ENCODE results near the gene TSPAN9.

Gene TSPAN9

GRCh38 chr12:3101309-3102024, 24.3 kb downstream of the TSPAN9 start:
- TF ChIP-seq, protein P1, sequence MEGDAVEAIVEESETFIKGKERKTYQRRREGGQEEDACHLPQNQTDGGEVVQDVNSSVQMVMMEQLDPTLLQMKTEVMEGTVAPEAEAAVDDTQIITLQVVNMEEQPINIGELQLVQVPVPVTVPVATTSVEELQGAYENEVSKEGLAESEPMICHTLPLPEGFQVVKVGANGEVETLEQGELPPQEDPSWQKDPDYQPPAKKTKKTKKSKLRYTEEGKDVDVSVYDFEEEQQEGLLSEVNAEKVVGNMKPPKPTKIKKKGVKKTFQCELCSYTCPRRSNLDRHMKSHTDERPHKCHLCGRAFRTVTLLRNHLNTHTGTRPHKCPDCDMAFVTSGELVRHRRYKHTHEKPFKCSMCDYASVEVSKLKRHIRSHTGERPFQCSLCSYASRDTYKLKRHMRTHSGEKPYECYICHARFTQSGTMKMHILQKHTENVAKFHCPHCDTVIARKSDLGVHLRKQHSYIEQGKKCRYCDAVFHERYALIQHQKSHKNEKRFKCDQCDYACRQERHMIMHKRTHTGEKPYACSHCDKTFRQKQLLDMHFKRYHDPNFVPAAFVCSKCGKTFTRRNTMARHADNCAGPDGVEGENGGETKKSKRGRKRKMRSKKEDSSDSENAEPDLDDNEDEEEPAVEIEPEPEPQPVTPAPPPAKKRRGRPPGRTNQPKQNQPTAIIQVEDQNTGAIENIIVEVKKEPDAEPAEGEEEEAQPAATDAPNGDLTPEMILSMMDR (IDR thresholded peaks at IDR 0.05; ENCODE audit: low read depth, low read length) = no peak
- TF ChIP-seq POLR2A (IDR thresholded peaks at IDR 0.05; ENCODE audit: extremely low read depth, insufficient read length) = no peak
- TF ChIP-seq, protein P2, sequence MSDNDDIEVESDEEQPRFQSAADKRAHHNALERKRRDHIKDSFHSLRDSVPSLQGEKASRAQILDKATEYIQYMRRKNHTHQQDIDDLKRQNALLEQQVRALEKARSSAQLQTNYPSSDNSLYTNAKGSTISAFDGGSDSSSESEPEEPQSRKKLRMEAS (IDR thresholded peaks at IDR 0.05; ENCODE audit: low read depth, low read length) = no peak
- no peak for TF ChIP-seq MYC (IDR thresholded peaks at IDR 0.05; ENCODE audit: low read depth, low read length)

DNA sequence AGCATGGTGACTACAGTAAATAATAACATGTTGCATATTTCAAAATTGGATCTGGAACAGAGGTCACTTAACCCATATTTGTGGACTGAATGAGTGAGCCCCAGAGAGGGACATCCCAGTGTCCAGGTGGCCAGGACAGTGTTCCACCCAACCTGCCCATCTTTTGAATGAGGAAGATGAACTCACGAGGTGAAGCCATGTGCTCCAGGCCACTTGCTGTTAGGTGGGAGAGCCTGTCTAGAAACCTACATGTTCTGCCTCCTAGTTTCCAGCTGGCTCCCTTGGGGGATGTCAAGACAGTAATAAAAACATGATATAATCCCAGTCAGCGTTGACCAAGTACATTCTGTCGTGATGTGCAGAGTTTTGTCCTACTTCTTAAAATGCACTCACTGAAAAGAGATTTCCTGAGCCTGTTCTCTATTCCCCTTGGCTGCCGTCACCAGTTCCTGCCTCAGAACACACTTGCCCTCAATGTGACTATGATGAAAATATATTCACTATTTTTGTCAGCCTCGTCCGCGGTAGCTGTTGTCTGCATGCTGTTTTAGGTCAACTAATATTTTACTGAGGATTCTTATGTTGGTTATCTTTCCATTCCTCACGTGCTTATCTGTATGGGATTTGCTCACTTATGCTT, 25.7 kb downstream of the TSPAN9 start:
- TF ChIP-seq MYC (IDR thresholded peaks at IDR 0.05; ENCODE audit: low read depth, low read length) = no peak
- H3K4me3 ChIP-seq (ENCODE audit: low read depth, low read length) = no peak overlapping the region
- DNase-seq (ENCODE audit: low read depth) = no peak

More at GRCh38 chr12:3101309-3102024, 24.3 kb downstream of the TSPAN9 start:
- no peak for DNase-seq (ENCODE audit: low read depth)
- H3K4me3 ChIP-seq (ENCODE audit: low read depth, low read length) = no peak overlapping the region

DNA sequence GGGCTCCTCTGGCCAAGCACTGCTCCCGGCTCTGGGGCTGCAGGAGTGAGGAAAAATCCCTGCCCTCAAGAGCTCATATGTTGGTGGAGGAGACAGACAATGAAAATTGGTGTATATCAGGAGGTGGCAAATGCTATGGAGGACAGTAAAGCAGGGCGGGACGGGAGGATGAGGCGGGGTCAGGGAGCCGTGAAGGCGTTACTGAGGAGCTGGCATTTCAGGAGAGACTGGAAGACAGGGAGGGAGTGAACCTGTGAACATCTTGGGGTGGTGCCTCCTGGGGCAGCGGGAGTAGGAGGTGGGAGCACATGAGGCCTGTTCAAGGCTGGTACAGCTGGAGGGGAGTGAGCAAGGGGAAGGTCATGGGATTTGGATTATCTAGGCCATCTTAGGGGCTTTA, 26.6 kb downstream of the TSPAN9 start:
- no peak for DNase-seq (ENCODE audit: low read depth)
- H3K4me3 ChIP-seq (ENCODE audit: low read depth, low read length) = no peak overlapping the region
- TF ChIP-seq POLR2A (IDR thresholded peaks at IDR 0.05; ENCODE audit: extremely low read depth, insufficient read length) (no peak), MYC (IDR thresholded peaks at IDR 0.05; ENCODE audit: low read depth, low read length) (no peak)
- TF ChIP-seq, protein P1 (IDR thresholded peaks at IDR 0.05; ENCODE audit: low read depth, low read length) = no peak
- TF ChIP-seq, protein P2 (IDR thresholded peaks at IDR 0.05; ENCODE audit: low read depth, low read length) = no peak

- TF ChIP-seq MYC (IDR thresholded peaks at IDR 0.05; ENCODE audit: low read depth, low read length) = no peak
- no peak for TF ChIP-seq POLR2A (IDR thresholded peaks at IDR 0.05; ENCODE audit: extremely low read depth, insufficient read length)
- TF ChIP-seq, protein P1 (IDR thresholded peaks at IDR 0.05; ENCODE audit: low read depth, low read length) = no peak
- TF ChIP-seq, protein P2 (IDR thresholded peaks at IDR 0.05; ENCODE audit: low read depth, low read length) = no peak
- no peak for DNase-seq (ENCODE audit: low read depth)
- no peak overlapping the region for H3K4me3 ChIP-seq (ENCODE audit: low read depth, low read length)
Observed at GRCh38 chr12:3105690-3106479, 28.7 kb downstream of the TSPAN9 start.

DNA sequence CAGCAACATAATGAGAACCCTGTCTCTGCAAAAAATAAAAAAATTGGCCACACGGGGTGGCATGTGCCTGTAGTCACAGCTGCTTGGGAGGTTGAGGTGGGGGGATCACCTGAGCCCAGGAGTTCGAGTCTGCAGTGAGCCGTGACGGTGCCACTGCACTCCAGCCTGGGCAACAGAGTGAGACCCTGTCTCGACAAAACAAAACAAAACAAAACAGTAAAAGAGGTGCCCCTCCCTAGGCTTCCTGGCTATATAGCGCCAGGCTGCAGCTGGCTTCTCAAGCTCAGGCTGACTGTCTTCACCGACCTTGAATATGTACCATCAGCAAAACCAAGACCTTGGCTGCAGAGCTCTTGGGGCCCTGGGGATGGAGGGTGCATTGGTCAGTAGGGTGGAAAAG, 29.4 kb downstream of the TSPAN9 start:
- no peak for DNase-seq (ENCODE audit: low read depth)
- H3K4me3 ChIP-seq (ENCODE audit: low read depth, low read length) = no peak overlapping the region
- TF ChIP-seq MYC (IDR thresholded peaks at IDR 0.05; ENCODE audit: low read depth, low read length) (no peak), POLR2A (IDR thresholded peaks at IDR 0.05; ENCODE audit: extremely low read depth, insufficient read length) (no peak)
- TF ChIP-seq, protein P1 (IDR thresholded peaks at IDR 0.05; ENCODE audit: low read depth, low read length) = no peak
- TF ChIP-seq, protein P2 (IDR thresholded peaks at IDR 0.05; ENCODE audit: low read depth, low read length) = no peak

All from NB4 (cell line).